GM23338 (cell line): ENCODE results near the gene HOXB4. TPM values are rescaled to one million over a fixed set of nuclear protein-coding genes. Genes with fewer than 3 reads are reported as not detected.

Source experiments
- ATAC-seq: fragments of 200-7000 bp; cut with Tn5 transposase; 3 replicates; pipeline ENCODE4 v1.9.1; 2020
- DNase-seq: peaks from one replicate; pipeline ENCODE4 v3.0.0-alpha.2; 2015; ENCODE audit warnings: low spot score
- H2AFZ ChIP-seq: fragments of 200-600 bp; sonication (generic); 2 replicates; pipeline ENCODE4 v1.8.0; 2016; ENCODE audit warnings: antibody characterized with exemption, mild to moderate bottlenecking, moderate library complexity
- H3F3A ChIP-seq: fragments of 200-600 bp; sonication (generic); replicated peaks from 2 replicates; pipeline ENCODE4 v1.8.0; 2017; ENCODE audit warnings: antibody characterized with exemption, mixed run types, low read depth
- H3K27ac ChIP-seq: fragments of 200-600 bp; sonication (generic); 2 replicates; pipeline ENCODE4 v1.6.1; 2016; ENCODE audit warnings: low read depth
- H3K27me3 ChIP-seq: fragments of 200-600 bp; sonication (generic); 2 replicates; pipeline ENCODE4 v1.8.0; 2016; ENCODE audit warnings: mild to moderate bottlenecking, mixed run types, moderate library complexity; ENCODE audit not compliant: insufficient read depth
- H3K36me3 ChIP-seq: fragments of 200-600 bp; sonication (generic); 2 replicates; pipeline ENCODE4 v1.8.0; 2016; ENCODE audit warnings: mild to moderate bottlenecking; ENCODE audit not compliant: insufficient read depth
- H3K4me1 ChIP-seq: fragments of 200-600 bp; sonication (generic); 2 replicates; pipeline ENCODE4 v1.8.0; 2016; ENCODE audit warnings: mild to moderate bottlenecking, moderate library complexity; ENCODE audit not compliant: insufficient read depth
- H3K4me2 ChIP-seq: fragments of 200-600 bp; sonication (generic); 2 replicates; pipeline ENCODE4 v1.7.1; 2017; ENCODE audit warnings: mixed run types
- H3K4me3 ChIP-seq: fragments of 200-600 bp; sonication (generic); 2 replicates; pipeline ENCODE4 v1.6.1; 2016; ENCODE audit warnings: mixed run types
- H3K79me2 ChIP-seq: fragments of 200-600 bp; sonication (generic); replicated peaks from 2 replicates; pipeline ENCODE4 v1.8.0; 2017; ENCODE audit warnings: mild to moderate bottlenecking; ENCODE audit not compliant: insufficient read depth
- H3K9me2 ChIP-seq: fragments of 200-600 bp; sonication (generic); 2 replicates; pipeline ENCODE4 v1.8.0; 2017; ENCODE audit not compliant: insufficient read depth
- H4K20me1 ChIP-seq: fragments of 200-600 bp; sonication (generic); replicated peaks from 2 replicates; pipeline ENCODE4 v1.8.0; 2017; ENCODE audit warnings: mild to moderate bottlenecking; ENCODE audit not compliant: insufficient read depth
- H3K27ac Mint-ChIP-seq: 2 replicates; pipeline ENCODE4 v1.8.0; 2020; ENCODE audit warnings: inconsistent platforms, mild to moderate bottlenecking, moderate library complexity, mixed read lengths
- H3K27me3 Mint-ChIP-seq: 3 replicates; pipeline ENCODE4 v1.8.0; 2022; ENCODE audit warnings: low read depth, mild to moderate bottlenecking, moderate library complexity, mixed read lengths, inconsistent platforms; ENCODE audit not compliant: insufficient read depth, poor library complexity
- H3K36me3 Mint-ChIP-seq: 3 replicates; pipeline ENCODE4 v1.8.0; 2021; ENCODE audit warnings: low read depth, mild to moderate bottlenecking, inconsistent platforms, moderate library complexity, mixed read lengths
- H3K4me1 Mint-ChIP-seq: 3 replicates; pipeline ENCODE4 v1.8.0; 2020; ENCODE audit warnings: mild to moderate bottlenecking, inconsistent platforms, mixed read lengths
- H3K4me3 Mint-ChIP-seq: 3 replicates; pipeline ENCODE4 v1.8.0; 2021; ENCODE audit warnings: moderate library complexity, mild to moderate bottlenecking, inconsistent platforms, mixed read lengths
- H3K9me3 Mint-ChIP-seq: 3 replicates; pipeline ENCODE4 v1.8.0; 2020; ENCODE audit warnings: moderate library complexity, mild to moderate bottlenecking, inconsistent platforms, mixed read lengths
- CREB1 ChIP-seq: fragments of 250-450 bp; sonication (Bioruptor Pico); IDR thresholded peaks from 2 replicates; pipeline ENCODE4 v1.5.0; 2020; ENCODE audit warnings: low read depth, mild to moderate bottlenecking, moderate library complexity
- CTCF ChIP-seq, 2 experiments: fragments of 200-600 bp in 1 of 2; sonication (generic) in 1 of 2; conservative IDR thresholded peaks; 2 replicates each; pipeline versions ENCODE4 v1.5.1 to v1.6.1; 2016 to 2017; ENCODE audit warnings: antibody characterized with exemption in 2 of 2, low read depth in 2 of 2, mild to moderate bottlenecking in 2 of 2, moderate library complexity in 1 of 2
- ETS1 ChIP-seq: IDR thresholded peaks from 2 replicates; pipeline ENCODE4 v1.6.1; 2016; ENCODE audit warnings: antibody characterized with exemption
- EZH2 ChIP-seq: fragments of 200-600 bp; sonication (generic); IDR thresholded peaks from one replicate; pipeline ENCODE4 v1.8.0; 2017; ENCODE audit warnings: antibody characterized with exemption, mild to moderate bottlenecking, low read depth; ENCODE audit not compliant: unreplicated experiment
- EZH2phosphoT487 ChIP-seq: fragments of 200-600 bp; sonication (generic); IDR thresholded peaks from one replicate; pipeline ENCODE4 v1.8.1; 2018; ENCODE audit warnings: antibody characterized with exemption; ENCODE audit not compliant: unreplicated experiment
- JUNB ChIP-seq: IDR thresholded peaks from one replicate; pipeline ENCODE4 v1.6.1; 2016; ENCODE audit warnings: antibody characterized with exemption; ENCODE audit not compliant: unreplicated experiment
- NANOG ChIP-seq: IDR thresholded peaks from 2 replicates; pipeline ENCODE4 v1.6.1; 2016; ENCODE audit warnings: antibody characterized with exemption, borderline replicate concordance
- POLR2AphosphoS5 ChIP-seq: IDR thresholded peaks from 2 replicates; pipeline ENCODE4 v1.6.1; 2016; ENCODE audit warnings: antibody characterized with exemption, low read depth
- REST ChIP-seq: IDR thresholded peaks from one replicate; pipeline ENCODE4 v1.6.1; 2018; ENCODE audit warnings: antibody characterized with exemption; ENCODE audit not compliant: unreplicated experiment
- STAT1 ChIP-seq: IDR thresholded peaks from one replicate; pipeline ENCODE4 v1.6.1; 2016; ENCODE audit warnings: antibody characterized with exemption; ENCODE audit not compliant: unreplicated experiment
- ZNF114 ChIP-seq: fragments of 250-450 bp; sonication (Bioruptor Pico); IDR thresholded peaks from 2 replicates; pipeline ENCODE4 v1.5.0; 2020; ENCODE audit warnings: mild to moderate bottlenecking, moderate library complexity
- ZNF331 ChIP-seq: fragments of 250-450 bp; sonication (Bioruptor Pico); IDR thresholded peaks from 2 replicates; pipeline ENCODE4 v1.5.0; 2020; ENCODE audit warnings: low read depth, mild to moderate bottlenecking, moderate library complexity
- ZNF462 ChIP-seq: fragments of 250-450 bp; sonication (Bioruptor Pico); IDR thresholded peaks from 2 replicates; pipeline ENCODE4 v1.5.0; 2020; ENCODE audit warnings: mild to moderate bottlenecking, moderate library complexity
- polyA plus RNA-seq: library from polyadenylated mRNA; unstranded; fragments of >200 nt; fragmentation: Nextera tagmentation; extraction: Ambion mirVana; gene quantifications from 2 replicates; pipeline ENCODE4 v1.2.1, GENCODE V29; 2016
- total RNA-seq: library from RNA; depleted of rRNA; stranded (reverse); fragments of >200 nt; shearing (Covaris generic); gene quantifications from 2 replicates; pipeline ENCODE4 v1.2.3, GENCODE V29; 2014

HOXB4 gene
- total and polyA plus RNA-seq, 2 experiments from 2014 or later, result not detected

- Histone ChIP-seq H3K4me2 (no peak overlapping the region), H2AFZ (no peak overlapping the region), H3F3A (peaks cover 65% of the 10 kb centered on the region), H3K4me3 (no peak overlapping the region), H3K36me3 (no peaks in the 10 kb centered on the region), H4K20me1 (peaks cover 68% of the 10 kb centered on the region), H3K79me2 (no peaks in the 10 kb centered on the region), H3K9me2 (no peaks in the 10 kb centered on the region), H3K27me3 (peaks cover 100% of the 10 kb centered on the region), H3K4me1 (peaks cover 75% of the 10 kb centered on the region), H3K27ac (no peak overlapping the region)
- TF ChIP-seq CTCF (conservative IDR thresholded peaks at IDR 0.05; ENCODE audit: low read depth in 2 of 2), result no peak
- no peak for TF ChIP-seq JUNB
- no peak for TF ChIP-seq EZH2phosphoT487
- no peak for TF ChIP-seq ZNF114 (CRISPR knock-in tag)
- TF ChIP-seq POLR2AphosphoS5, result no peak
- no peak for TF ChIP-seq NANOG
- no peak for TF ChIP-seq ZNF462 (CRISPR knock-in tag)
- no peak for TF ChIP-seq ETS1
- TF ChIP-seq CREB1 (CRISPR knock-in tag), result no peak
- TF ChIP-seq ZNF331 (CRISPR knock-in tag), result no peak
- no peak for TF ChIP-seq REST
- TF ChIP-seq EZH2, result no peak
- TF ChIP-seq STAT1, result no peak
- H3K4me1 Mint-ChIP-seq, result peaks cover 29% of the 10 kb centered on the region
- no peaks in the 10 kb centered on the region for H3K36me3 Mint-ChIP-seq
- H3K27ac Mint-ChIP-seq, result no peak overlapping the region
- H3K4me3 Mint-ChIP-seq, result no peak overlapping the region
- DNase-seq, result no peak
- ATAC-seq, result no peak
- H3K27me3 Mint-ChIP-seq, result peaks cover 18% of the 10 kb centered on the region
- H3K9me3 Mint-ChIP-seq, result no peaks in the 10 kb centered on the region
Measured at GRCh38 chr17:48567209-48567608, 10.9 kb downstream of the HOXB4 start.
